Fibroblast of the aortic adventitia (primary cell): ENCODE measurements around the gene CTSE. TPM values are rescaled to one million over a fixed set of nuclear protein-coding genes. Genes with fewer than 3 reads are reported as not detected.

Source experiments
- DNase-seq: peaks from one replicate; pipeline ENCODE4 v3.0.0-alpha.2; 2010; ENCODE audit warnings: low read depth
- H3K4me3 ChIP-seq: 2 replicates; pipeline ENCODE4 v1.5.1; 2011; ENCODE audit warnings: low read depth, mild to moderate bottlenecking, control low read depth, low read length, moderate library complexity
- CTCF ChIP-seq: IDR thresholded peaks from 2 replicates; pipeline ENCODE4 v1.5.1; 2011; ENCODE audit warnings: mild to moderate bottlenecking, low read length, control low read depth, inconsistent platforms; ENCODE audit not compliant: insufficient read depth
- total RNA-seq: library from RNA; depleted of rRNA; stranded (reverse); fragments of >200 nt; gene quantifications from 2 replicates; pipeline ENCODE4 v1.2.3, GENCODE V29; 2012; ENCODE audit warnings: low replicate concordance

The CTSE gene
- total RNA-seq, 1 donor = not detected

- no peak overlapping the region for H3K4me3 ChIP-seq
- TF ChIP-seq CTCF = no peak
- no peak for DNase-seq
Observed at GRCh38 chr1:206040328-206040727, 16.6 kb upstream of the CTSE start.

DNA sequence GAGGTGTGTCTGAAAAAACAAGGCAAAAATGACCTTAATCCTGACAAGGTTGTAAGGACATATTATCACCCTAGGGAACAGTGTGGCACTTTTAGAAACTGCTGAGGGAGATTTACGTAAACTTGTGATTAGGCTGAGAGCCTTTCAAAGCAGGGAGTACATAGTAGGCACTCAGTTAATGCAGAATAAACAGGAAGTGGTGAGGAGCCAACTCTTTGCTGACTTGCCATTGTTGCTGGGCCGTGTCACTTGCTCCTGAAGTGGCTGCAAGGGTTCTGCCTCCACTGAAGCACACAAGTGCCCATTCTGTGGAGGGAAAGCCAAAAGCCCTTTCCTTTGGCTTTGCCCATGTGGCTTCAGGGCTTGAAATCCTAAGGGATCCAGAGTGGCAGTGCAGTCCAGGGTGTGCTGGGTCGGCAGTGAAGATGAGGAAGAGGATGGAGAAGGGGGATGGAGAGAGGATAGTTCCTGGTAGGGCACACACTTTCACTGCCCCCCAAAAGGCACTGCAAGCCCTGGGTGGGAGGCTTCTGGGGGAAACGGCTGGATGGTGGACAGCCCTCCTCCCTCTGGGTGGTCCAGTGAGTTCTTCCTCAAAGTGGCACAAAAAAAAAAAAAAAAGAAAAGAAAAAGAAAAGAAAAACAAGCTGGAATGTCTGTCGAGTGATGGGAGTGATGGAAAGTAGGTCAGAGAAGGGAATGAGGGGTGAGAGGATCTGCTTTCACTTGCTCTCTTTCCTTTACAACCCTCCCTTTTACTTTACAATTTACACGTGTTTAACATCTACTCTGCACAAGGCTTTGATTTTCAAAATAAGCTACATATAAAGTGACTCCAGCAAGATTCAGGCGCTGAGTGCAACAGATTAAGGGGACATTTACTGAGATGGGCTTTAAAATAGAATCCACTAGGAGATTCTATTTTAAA is 15.6 kb upstream of the CTSE start:
- DNase-seq = no peak
- no peak for TF ChIP-seq CTCF
- H3K4me3 ChIP-seq = no peak overlapping the region

GRCh38 chr1:206037581-206037980 is 13.9 kb upstream of the CTSE start:
- no peak overlapping the region for H3K4me3 ChIP-seq

DNA sequence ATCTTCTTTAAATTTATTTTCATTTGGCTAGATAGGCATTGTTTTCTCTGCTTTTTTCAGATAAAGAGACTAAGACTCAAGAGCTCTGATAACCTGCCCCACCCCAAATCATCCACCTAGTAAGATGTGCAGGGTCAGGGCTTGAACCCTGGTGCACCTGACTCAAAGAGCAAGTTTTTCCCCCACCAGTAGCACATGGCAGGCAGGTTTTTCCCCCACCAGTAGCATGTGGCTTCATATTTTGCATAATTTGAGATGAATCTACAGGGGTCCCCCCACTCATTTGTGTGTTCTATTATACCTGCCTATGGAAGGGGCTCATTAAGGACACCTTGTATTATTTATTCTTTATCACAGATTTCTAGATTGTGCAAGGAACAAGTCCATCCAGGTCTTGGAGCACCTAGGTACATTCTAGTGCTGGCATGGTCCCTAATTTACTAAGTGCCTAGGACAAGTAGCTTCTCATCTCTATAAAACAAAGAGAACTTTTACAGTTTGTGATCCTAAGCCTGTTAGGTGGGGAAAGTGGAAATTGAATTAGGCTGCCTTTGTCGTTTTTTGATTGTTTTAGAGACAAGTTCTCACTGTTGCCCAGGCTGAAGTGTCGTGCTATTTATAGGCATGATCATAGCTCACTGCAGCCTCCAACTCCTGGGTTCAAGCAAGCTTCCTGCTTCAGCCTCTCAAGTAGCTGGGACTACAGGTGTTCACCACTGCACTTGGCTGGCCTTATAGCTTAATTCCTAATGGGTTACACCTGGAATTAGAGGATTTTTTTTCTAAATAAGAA is 13.2 kb upstream of the CTSE start:
- TF ChIP-seq CTCF = no peak
- H3K4me3 ChIP-seq = no peak overlapping the region
- DNase-seq = no peak

More at GRCh38 chr1:206037581-206037980, 13.9 kb upstream of the CTSE start:
- DNase-seq = no peak
- TF ChIP-seq CTCF = no peak

DNA sequence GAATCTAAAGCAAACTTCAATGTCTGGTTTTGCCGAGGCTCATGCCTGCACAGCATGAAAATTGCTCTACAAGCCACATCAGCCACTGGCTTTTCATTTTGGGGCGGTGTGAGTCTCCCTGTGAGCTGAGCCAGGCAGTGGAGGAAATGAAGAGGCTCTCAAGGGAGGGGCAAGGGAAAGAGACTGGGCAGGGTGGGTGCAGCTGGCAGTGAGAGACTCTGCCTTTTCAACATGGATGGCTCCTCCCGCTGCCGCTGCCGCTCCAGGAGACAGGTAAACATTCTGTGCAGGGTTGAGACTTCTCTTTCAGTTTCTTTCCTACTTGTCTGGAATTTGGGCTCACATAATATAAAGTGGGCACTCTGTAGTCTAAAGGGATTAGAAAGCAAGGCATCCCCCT is 11.3 kb upstream of the CTSE start:
- H3K4me3 ChIP-seq = no peak overlapping the region
- DNase-seq = no peak
- no peak for TF ChIP-seq CTCF

DNA sequence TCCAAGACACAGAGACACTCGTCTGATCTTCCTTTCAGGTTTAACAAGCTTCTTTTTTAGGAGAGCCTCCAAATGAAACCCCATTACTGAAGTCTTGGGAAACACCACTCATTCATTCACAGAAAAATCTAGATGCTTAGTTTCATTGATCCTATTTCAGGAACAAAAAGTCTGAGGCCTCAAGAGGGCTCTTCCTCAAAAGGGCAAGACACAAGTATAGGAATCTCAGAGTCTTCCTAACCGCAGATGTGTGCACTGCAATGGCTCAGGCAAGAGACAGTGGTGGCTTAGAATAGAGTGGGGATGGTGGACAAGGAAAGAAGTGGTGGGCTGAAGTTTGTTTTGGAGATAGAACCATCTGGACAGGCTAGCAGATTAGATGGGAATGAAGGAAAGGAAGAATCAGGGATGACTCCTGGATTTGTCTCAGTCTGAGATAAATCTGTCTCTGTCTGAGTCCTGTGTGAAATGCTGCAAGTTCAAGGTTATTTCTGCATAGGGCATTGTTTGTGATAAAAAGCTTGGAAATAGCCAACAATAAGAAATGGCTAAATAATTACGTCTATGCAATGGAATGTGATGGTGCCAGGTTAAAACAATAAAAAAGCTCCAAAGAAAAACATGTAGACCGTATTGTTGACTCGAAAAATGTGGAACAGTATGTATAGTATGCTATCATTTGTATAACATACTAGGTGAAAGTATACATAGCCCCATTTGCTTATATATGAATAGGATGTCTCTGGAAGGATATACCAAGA is 8.9 kb upstream of the CTSE start:
- TF ChIP-seq CTCF = no peak
- no peak overlapping the region for H3K4me3 ChIP-seq
- peak; percentile 11 for DNase-seq
